GM18858 (cell line): ENCODE measurements around the gene EYA4.

Experiments used
- ATAC-seq: cut with Tn5 transposase; IDR thresholded peaks from one replicate; pipeline ENCODE4 v1.9.1; 2021; ENCODE audit not compliant: unreplicated experiment

Gene EYA4

GRCh38 chr6:133435065-133435728, 194.0 kb downstream of the EYA4 start:
- no peak for ATAC-seq

GRCh38 chr6:133436652-133437051, 195.5 kb downstream of the EYA4 start:
- no peak for ATAC-seq

- ATAC-seq = no peak
Observed at GRCh38 chr6:133441491-133441890, 200.3 kb downstream of the EYA4 start.

GRCh38 chr6:133446789-133447188, 205.6 kb downstream of the EYA4 start:
- no peak for ATAC-seq

GRCh38 chr6:133447924-133448323, 206.8 kb downstream of the EYA4 start:
- ATAC-seq = no peak

- ATAC-seq = no peak
Observed at GRCh38 chr6:133456439-133456838, 215.3 kb downstream of the EYA4 start.

GRCh38 chr6:133456944-133457343, 215.8 kb downstream of the EYA4 start:
- no peak for ATAC-seq

- no peak for ATAC-seq
Observed at GRCh38 chr6:133460101-133460500, 218.9 kb downstream of the EYA4 start.

GRCh38 chr6:133463790-133464189, 222.6 kb downstream of the EYA4 start:
- no peak for ATAC-seq

GRCh38 chr6:133466680-133467079, 225.5 kb downstream of the EYA4 start:
- ATAC-seq = no peak

GRCh38 chr6:133467231-133467981, 226.2 kb downstream of the EYA4 start:
- ATAC-seq = no peak

- no peak for ATAC-seq
Observed at GRCh38 chr6:133467982-133468380, 226.8 kb downstream of the EYA4 start.

- no peak for ATAC-seq
Observed at GRCh38 chr6:133468591-133468990, 227.4 kb downstream of the EYA4 start.

GRCh38 chr6:133474516-133474915, 233.4 kb downstream of the EYA4 start:
- ATAC-seq = no peak

GRCh38 chr6:133478673-133479072, 237.5 kb downstream of the EYA4 start:
- no peak for ATAC-seq

- ATAC-seq = no peak
Observed at GRCh38 chr6:133487174-133487573, 246.0 kb downstream of the EYA4 start.

GRCh38 chr6:133495205-133495903, 254.2 kb downstream of the EYA4 start:
- ATAC-seq = no peak

GRCh38 chr6:133499662-133500061, 258.5 kb downstream of the EYA4 start:
- no peak for ATAC-seq

GRCh38 chr6:133501675-133502270, 260.6 kb downstream of the EYA4 start:
- no peak for ATAC-seq

- ATAC-seq = no peak
Observed at GRCh38 chr6:133502441-133503335, 261.5 kb downstream of the EYA4 start.

GRCh38 chr6:133503336-133503729, 262.2 kb downstream of the EYA4 start:
- ATAC-seq = no peak
